GM18951 (cell line): ENCODE measurements around the gene TNFRSF8.

Experiments used
- POLR2A ChIP-seq: IDR thresholded peaks from 4 replicates; pipeline ENCODE4 v1.6.1; 2011; ENCODE audit warnings: mild to moderate bottlenecking; ENCODE audit not compliant: insufficient read length, insufficient read depth; ENCODE audit errors: extremely low read depth
- in situ Hi-C: fragments of 300-500 bp; cut with MboI; formaldehyde crosslinking; loops from one replicate; pipeline ENCODE4 v1.12.0; 2022; ENCODE audit warnings: low sequenced_read_pairs, mixed read lengths, inconsistent platforms; ENCODE audit not compliant: unreplicated experiment

TNFRSF8 gene

DNA sequence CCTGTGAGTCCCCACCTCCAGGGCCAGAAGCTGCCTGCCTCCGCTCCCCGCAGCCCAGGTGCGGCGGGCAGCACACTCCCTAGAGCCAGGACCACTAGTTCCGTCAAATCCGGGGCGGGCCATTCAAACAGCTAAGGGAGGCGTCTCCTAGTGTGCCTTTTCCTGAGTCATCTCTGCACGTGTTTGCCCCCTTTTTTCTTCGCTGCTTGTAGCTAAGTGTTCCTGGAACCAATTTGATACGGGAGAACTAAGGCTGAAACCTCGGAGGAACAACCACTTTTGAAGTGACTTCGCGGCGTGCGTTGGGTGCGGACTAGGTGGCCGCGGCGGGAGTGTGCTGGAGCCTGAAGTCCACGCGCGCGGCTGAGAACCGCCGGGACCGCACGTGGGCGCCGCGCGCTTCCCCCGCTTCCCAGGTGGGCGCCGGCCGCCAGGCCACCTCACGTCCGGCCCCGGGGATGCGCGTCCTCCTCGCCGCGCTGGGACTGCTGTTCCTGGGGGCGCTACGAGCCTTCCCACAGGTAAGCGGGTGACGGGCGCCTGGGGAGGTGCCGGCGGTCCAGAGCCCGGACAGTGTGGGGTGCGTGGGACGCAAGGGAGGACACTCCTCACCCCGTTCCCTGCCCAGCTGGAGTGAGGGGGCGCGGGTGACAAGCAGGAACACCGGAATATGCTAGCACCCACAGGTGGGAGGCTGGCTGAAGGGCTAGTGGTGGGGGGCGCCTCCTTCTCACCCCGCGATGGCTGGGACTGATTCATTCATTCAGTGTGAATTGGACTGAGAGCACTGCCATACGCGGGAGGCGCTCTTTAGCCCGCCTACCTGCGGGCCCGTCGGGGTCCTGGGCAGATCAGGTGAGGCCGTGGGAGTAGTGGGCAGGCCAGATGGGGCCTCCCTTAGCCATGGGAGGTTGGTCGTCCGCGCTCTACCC, at the start of gene TNFRSF8:
Gene TNFRSF8 (plus strand): TSS at position 163 of the 932 bp plus-strand sequence. CDS start 296 bp downstream, at position 459.
- peak; percentile 25 for TF ChIP-seq POLR2A
- in situ Hi-C loops, result no loop called here

DNA sequence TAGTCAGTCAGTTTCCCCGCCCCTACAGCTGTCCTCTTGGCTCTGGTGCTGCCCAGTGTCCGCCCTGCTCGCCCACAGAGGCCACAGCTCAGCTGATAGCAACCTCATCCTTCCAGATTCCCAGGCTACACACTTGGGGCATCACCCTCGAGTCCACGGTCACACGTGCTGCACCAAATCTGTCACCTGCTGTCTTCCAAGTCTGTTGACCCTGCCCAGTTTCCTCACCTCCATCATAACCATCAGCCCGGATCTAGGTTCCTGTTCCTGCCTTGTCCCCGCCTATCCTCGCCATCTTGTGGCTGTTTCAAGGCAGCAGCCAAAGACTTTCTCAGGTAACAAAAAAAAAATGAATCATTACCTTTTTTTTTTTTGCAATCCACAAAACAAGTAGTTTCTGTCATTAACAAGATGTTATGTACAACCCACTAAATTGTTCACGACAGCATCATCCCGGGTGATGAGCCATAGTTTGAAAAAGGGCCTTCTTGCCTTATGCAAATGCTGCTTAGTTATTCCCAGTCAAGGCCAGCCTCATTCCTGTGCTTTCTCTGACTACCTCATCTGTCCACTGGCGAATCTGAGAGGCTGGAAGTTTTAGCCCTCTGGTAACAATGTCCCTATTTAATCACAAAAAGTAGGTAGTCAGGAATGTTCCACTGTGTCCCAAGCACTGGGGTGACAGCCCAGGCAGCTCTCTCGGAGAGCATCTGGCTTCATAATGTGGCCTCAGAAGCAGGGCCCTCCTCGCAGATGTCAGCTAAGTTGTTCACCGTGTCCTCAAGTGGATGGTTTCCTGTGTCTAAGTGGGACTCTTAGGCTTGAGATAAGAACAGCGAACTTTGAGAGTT, 48.7 kb upstream of the TNFRSF8 start:
- TF ChIP-seq POLR2A, result no peak
- in situ Hi-C loops, result no loop called here

DNA sequence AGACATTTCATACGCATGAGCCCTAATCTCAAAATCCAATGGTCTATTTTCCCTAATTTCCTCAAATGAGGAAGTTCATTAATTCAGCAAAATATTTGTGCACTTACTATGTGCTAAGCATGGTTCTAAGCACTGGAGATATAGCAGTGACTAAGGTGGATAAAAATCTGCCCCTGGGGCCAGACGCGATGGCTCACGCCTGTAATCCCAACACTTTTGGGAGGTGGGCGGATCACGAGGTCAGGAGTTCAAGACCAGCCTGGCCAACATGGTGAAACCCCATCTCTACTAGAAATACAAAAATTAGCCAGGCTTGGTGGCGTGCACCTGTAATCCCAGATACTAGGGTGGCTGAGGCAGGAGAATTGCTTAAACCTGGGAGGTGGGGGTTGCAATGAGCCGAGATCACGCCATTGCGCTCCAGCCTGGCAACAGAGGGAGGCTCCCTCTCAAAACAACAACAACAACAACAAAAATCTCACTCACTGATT, 48.1 kb upstream of the TNFRSF8 start:
- TF ChIP-seq POLR2A, result no peak
- in situ Hi-C loops, result no loop called here

DNA sequence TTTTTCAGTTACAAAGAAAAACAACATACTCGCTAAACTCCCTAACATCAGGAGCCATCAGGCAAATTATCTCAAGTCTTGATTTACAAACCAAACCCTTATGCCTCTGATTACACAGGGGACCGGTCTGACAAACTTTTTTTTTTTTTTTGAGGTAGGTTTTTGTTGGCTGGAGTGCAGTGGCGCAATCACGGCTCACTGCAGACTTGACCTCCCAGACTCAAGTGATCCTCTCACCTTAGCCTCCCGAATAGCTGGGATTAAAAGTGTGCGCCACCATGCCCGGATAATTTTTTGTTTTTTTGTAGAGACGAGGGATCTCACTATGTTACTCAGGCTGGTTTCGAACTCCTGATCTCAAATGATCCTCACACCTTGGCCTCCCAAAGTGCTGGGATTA, 47.6 kb upstream of the TNFRSF8 start:
- no peak for TF ChIP-seq POLR2A
- in situ Hi-C loops, result no loop called here

DNA sequence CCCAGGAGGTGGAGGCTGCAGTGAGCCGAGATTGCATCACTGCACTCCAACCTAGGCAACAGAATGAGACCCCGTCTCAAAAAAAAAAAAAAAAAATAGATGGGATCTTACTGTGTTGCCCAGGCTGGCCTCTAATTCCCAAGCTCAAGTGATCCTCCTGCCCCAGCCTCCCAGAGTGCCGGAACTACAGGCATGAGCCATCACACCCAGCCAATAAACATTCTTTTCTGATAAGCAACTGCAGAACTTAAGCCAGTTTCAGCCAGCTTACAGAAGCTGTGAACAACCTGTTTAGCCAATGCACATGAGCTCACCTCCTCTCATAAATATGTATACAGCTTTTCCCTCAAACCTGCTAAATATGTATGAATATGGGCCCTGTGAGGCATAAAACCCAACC, 46.9 kb upstream of the TNFRSF8 start:
- in situ Hi-C loops, result no loop called here
- TF ChIP-seq POLR2A, result no peak

DNA sequence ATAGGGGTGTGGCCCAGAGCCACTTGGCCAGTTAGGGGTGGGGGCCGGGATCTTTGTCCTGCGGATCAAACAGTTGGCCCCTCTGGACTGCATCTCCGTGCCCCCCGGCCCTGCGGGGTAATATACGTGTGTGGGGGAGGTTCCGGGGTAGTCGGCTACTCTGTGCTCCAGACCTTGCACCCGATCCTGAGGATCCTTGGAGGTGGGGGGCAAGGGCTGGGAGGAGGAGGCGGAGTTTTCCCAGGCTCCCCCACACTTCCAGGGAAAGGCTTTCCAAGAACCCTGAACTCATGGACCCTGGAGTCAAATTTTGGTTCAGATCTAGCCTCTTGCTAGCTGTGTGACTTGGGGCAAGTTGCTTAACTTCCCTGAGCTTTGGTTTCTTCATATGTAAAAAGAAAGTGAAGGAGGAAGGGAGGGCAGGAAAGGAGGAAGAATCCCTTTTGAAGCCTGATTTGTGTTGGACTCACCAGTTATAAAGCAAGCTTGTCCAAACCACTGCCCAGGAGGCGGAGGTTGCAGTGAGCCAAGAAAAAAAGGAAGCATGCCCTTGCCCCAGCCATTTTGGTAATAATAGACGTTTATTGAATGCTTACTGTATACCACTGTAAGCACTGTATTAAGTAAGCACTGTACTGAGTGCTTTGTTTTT, 43.1 kb upstream of the TNFRSF8 start:
- no peak for TF ChIP-seq POLR2A
- in situ Hi-C loops, result no loop called here

DNA sequence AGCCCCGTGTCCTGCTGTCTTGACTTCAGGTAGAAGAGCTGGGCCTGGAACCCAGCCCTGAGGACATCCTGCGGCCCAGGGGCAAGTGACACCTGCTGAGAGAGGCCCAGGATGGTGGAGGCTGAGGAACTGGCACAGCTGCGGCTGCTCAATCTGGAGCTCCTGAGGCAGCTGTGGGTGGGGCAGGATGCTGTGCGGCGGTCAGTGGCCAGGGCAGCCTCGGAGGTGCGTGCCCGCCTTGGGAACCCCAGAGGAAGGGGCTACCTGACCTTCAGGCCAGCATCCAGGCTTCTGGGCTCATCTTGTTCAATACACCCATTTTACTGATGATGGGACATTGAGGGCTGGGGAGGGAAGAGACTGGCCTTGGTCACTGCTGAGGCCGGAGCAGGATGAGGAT, 41.5 kb upstream of the TNFRSF8 start:
- in situ Hi-C loops, result no loop called here
- no peak for TF ChIP-seq POLR2A

DNA sequence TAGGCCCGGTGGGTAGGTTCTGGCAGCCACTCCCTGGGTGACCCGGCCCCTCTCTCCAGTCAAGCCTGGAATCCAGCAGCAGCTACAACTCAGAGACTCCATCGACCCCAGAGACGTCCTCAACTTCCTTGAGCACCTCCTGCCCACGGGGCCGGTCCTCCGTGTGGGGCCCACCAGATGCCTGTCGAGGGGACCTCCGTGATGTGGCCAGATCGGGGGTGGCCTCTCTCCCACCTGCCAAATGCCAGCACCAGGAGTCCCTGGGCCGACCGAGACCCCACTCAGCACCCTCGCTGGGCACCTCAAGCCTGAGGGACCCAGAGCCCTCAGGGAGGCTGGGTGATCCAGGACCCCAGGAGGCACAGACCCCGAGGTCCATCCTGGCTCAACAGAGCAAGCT, 41.1 kb upstream of the TNFRSF8 start:
- in situ Hi-C loops, result no loop called here
- TF ChIP-seq POLR2A, result no peak

DNA sequence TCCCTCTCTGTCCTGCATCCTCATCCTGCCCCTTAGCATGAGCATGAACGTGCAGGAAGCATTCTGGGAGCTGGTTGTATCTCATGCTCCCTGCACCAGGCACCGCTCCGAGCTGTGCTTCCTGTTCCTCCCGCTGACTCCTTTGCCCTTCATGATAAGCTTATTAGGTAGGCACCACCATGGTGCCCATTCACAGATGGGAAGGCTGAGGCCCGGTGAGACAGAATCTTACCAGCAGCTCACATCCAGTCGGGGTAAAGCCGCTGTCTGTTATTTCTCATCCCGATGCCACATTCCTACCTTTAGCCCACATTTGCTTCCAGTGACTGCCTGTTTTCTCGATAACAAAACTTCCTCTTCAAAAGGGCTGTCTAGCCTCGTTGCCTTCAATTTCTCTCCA, 36.5 kb upstream of the TNFRSF8 start:
- no peak for TF ChIP-seq POLR2A
- in situ Hi-C loops, result no loop called here

DNA sequence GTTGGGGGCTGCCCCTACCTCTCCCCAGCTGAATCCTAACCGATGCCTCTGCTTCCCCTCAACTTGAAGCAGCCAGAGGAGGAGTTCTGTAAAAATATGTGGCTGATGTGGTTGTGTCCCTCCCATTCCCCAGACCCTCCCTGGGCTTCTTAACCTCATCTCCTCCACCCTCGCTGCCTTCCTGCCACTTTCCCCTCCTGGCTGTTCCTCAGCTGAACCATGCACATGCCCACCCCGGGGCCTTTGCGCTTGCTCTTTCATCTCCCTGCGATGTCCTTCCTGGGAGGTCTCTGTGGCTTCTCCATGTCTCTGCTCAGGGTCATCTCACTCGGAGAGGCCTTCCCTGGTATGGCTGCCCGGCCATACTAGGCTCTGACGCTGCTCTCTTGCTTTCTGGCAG, 34.9 kb upstream of the TNFRSF8 start:
- in situ Hi-C loops, result no loop called here
- no peak for TF ChIP-seq POLR2A

DNA sequence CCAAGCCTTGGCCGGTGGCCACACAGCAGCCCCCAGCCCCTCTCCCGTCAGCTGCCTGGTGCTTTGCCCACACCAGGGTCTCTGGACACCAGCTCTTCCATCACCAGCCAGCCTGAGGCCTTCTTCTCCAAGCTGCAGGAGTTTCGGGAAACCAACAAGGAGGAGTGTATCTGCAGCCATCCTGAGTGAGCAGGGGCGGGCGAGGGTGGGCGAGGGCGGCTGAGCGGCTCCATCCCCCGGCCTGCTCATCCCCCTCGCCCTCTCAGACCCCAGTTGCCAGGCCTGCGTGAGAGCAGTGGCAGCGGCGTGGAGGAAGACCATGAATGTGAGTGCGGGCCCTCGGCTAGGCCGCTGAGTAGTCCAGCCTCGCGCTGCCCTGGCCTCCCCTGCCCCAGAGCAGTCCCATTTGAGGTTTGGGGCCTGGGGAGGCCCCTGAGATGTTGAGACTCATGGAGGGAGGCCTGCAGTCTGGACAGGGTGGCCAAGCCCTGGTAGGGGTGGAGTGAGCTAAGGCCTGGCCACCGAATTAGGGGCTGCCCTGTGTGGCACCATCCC, 34.1 kb upstream of the TNFRSF8 start:
- in situ Hi-C loops, result no loop called here
- TF ChIP-seq POLR2A, result no peak

DNA sequence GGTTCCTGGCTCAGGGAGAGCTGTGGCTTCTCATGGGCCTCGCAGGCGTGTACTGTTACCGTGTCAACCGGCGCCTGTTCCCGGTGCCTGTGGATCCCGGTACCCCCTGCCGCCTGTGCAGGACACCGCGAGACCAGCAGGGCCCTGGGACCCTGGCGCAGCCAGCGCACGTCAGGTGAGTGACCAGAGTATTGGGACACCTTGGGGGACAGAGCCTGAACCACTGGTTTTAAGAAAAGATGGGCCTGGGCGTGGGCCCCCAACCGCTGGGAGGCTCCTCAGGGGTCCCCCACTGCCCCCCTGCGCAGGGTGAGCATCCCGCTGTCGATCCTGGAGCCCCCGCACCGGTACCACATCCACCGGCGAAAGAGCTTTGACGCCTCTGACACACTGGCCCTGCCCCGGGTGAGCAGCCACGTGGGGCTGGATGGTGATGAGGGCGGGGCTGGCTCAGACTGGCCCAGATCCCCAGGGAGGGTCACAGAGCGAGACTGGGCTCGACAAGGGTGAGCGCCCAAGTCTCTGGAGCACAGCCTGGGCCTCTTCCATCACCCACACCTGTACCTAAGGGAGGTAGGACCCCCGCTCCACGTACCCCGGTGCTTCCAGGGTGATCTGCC, 33.3 kb upstream of the TNFRSF8 start:
- no peak for TF ChIP-seq POLR2A
- in situ Hi-C loops, result no loop called here

DNA sequence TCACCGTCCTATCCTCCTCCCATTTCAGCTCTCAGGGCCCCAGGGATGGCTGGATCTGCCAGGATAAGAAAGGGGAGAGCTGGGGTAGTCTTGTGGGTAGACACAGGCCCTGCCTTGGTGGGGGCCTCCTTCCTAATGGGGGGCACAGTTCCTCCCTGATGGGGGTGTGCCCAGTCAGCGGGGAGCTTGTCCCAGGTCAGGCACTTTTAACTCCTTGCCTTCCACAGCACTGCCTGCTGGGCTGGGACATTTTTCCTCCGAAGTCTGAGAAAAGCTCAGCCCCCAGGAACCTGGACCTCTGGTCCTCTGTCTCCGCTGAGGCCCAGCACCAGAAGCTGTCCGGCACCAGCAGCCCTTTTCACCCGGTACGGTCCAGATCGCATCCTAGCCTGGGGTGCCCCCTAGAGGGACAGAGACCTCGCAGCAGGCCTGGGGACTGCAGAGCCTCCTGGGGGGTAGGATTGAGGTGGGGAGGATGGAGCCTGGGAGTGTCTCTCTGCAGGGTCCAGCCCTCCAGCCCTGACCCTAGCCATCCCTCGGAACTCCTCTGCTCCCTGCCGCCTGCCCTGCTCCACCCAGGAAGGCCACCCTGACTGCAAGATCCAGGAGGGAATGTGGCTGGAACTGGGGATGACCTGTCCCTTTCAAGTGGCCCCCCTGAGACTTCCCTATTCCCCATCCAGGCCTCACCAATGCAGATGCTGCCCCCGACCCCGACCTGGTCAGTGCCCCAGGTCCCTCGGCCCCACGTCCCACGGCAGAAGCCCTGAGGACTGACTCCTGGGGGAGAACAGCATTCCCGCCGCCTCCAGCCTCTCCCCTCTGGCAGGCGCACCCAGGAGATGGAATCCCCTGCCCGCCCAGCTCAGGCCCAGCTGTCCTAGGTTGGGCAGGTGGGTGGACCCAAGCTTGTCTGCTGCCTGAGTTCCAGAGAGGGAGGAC, 31.8 kb upstream of the TNFRSF8 start:
- in situ Hi-C loops, result no loop called here
- no peak for TF ChIP-seq POLR2A
